ENCODE results near the gene ADGRG6. TPM values are rescaled to one million over a fixed set of nuclear protein-coding genes. Genes with fewer than 3 reads are reported as not detected.

ADGRG6 gene
- total and polyA plus RNA-seq, 2 of the 8 experiments (the other 6 are each of a cell fraction or from before 2014, with no cell fraction given) = 1.1 to 6.2 TPM

- Histone ChIP-seq H2BK12ac (ENCODE audit: low read depth, low read length) (no peak overlapping the region), H3K23ac (ENCODE audit: insufficient read length) (no peak overlapping the region), H3K56ac (replicated peaks; ENCODE audit: insufficient read length, low read depth, low read length) (no peak overlapping the region), H2BK120ac (replicated peaks; ENCODE audit: low read depth, low read length) (no peak overlapping the region), H3K36me3 (ENCODE audit: control insufficient read depth in 2 of 4, insufficient read depth in 4 of 4, low read length in 3 of 4) (no peaks in the 10 kb centered on the region), H3K9ac (replicated peaks in 1 of 4; ENCODE audit: extremely low read depth in 1 of 4, low read depth in 3 of 4, low read length in 3 of 4) (no peak overlapping the region), H4K20me1 (replicated peaks in 1 of 2; ENCODE audit: control insufficient read depth in 1 of 2, insufficient read depth in 2 of 2, low read length in 2 of 2) (no peaks in the 10 kb centered on the region), H4K91ac (replicated peaks; ENCODE audit: insufficient read length, low read length) (no peak overlapping the region), H3K79me2 (ENCODE audit: control insufficient read depth in 1 of 2, insufficient read depth in 2 of 2, low read length in 2 of 2) (no peaks in the 10 kb centered on the region), H2BK15ac (ENCODE audit: low read length) (no peak overlapping the region), H3K9me3 (ENCODE audit: insufficient read depth in 2 of 2, low read depth in 1 of 2, low read length in 1 of 2) (no peaks in the 10 kb centered on the region), H3K27me3 (replicated peaks in 1 of 4; ENCODE audit: control insufficient read depth in 3 of 4, extremely low read depth in 1 of 4, insufficient read depth in 3 of 4, low read length in 3 of 4) (no peaks in the 10 kb centered on the region), H2BK20ac (ENCODE audit: low read length) (no peak overlapping the region), H2BK5ac (ENCODE audit: low read depth, low read length) (no peak overlapping the region), H4K8ac (ENCODE audit: extremely low read depth, insufficient read depth, low read length) (no peak overlapping the region), H3K4me2 (ENCODE audit: insufficient read depth in 1 of 2, low read depth in 2 of 2, low read length in 2 of 2) (no peak overlapping the region), H3K79me1 (ENCODE audit: low read depth, low read length) (no peaks in the 10 kb centered on the region), H2AFZ (ENCODE audit: low read length) (no peak overlapping the region), H3K4ac (replicated peaks; ENCODE audit: insufficient read length, low read depth, low read length) (no peak overlapping the region), H3K14ac (ENCODE audit: insufficient read length) (no peak overlapping the region), H2AK5ac (ENCODE audit: low read depth, low read length) (no peak overlapping the region), H3K27ac (ENCODE audit: low read depth, low read length) (no peak overlapping the region), H3K4me1 (replicated peaks in 1 of 4; ENCODE audit: control insufficient read depth in 3 of 4, insufficient read depth in 4 of 4, low read length in 3 of 4) (no peaks in the 10 kb centered on the region), H3K23me2 (ENCODE audit: low read depth, low read length) (no peaks in the 10 kb centered on the region; the same call in 1 of the 2 replicates), H3K18ac (ENCODE audit: extremely low read depth, low read length) (no peak overlapping the region), H3K4me3 (ENCODE audit: extremely low read depth in 1 of 4, insufficient read depth in 2 of 4, low read depth in 3 of 4, low read length in 4 of 4) (no peak overlapping the region), H4K5ac (ENCODE audit: insufficient read length, low read depth, low read length) (no peak overlapping the region)
- WGBS, 2 experiments (ENCODE audit: extremely low coverage in 1 of 2, insufficient coverage in 1 of 2, insufficient read length in 1 of 2, insufficient replicate concordance in 2 of 2, low coverage in 1 of 2, low lambda C conversion rate in 2 of 2, missing lambda C conversion rate in 1 of 2) = 92% methylated on average over 7 of the region's 7 CpGs; no CpG with 5 or more reads in 1 of the 2 experiments
- POLR2A ChIA-PET (ENCODE audit: partially characterized antibody) = no interaction called here
- FAIRE-seq = no peak
- CTCF ChIA-PET (ENCODE audit: partially characterized antibody) = interaction anchor here (1.2 to 1.3 kb wide), 2 partner anchors 14 to 100 kb away, joined by 3 to 4 read pairs; no protein-coding TSS in a partner anchor
- no peak for DNase-seq (ENCODE audit: low read depth in 1 of 2, low spot score in 2 of 2)
- TF ChIP-seq SIX5 (IDR thresholded peaks at IDR 0.05; ENCODE audit: low read depth, low read length) (no peak), SP2 (IDR thresholded peaks at IDR 0.05; ENCODE audit: low read length) (no peak), GABPA (IDR thresholded peaks at IDR 0.05; ENCODE audit: borderline replicate concordance, insufficient read depth, low read length) (no peak), RAD21 (IDR thresholded peaks at IDR 0.05 in 1 of 2, conservative IDR thresholded peaks at IDR 0.05 in 1 of 2; ENCODE audit: low read depth in 2 of 2, low read length in 2 of 2) (no peak), SP1 (IDR thresholded peaks at IDR 0.05; ENCODE audit: low read depth, low read length) (no peak), YY1 (IDR thresholded peaks at IDR 0.05; ENCODE audit: low read depth, low read length) (no peak), BRCA1 (IDR thresholded peaks at IDR 0.05; ENCODE audit: low read depth, low read length) (no peak), ATF2 (IDR thresholded peaks at IDR 0.05; ENCODE audit: low read length) (no peak), CTCF (IDR thresholded peaks at IDR 0.05; ENCODE audit: control extremely low read depth in 1 of 3, insufficient read depth in 1 of 3, low read depth in 1 of 3, low read length in 3 of 3) (no peak)
These were observed 30.7 kb downstream of the ADGRG6 start for GRCh38 chr6:142332393-142333098.

Measured in H1 (cell line).